ENCODE data around the gene SH3BGRL3.
"Not testable (repeated sequence)": the region's sequence is repeated elsewhere in the genome, so short reads cannot be mapped to it uniquely, and the experiment has no call there.

The SH3BGRL3 gene

GRCh38 chr1:26279456-26280332 lies at the start of gene SH3BGRL3:
Gene SH3BGRL3, plus strand, starts transcription at chr1:26280086. Its CDS starts 70 bp downstream, at chr1:26280156.
- peak; percentile 87 for DNase-seq

- not testable (repeated sequence) for DNase-seq
Measured at GRCh38 chr1:26230682-26231081, 49.2 kb upstream of the SH3BGRL3 start.

GRCh38 chr1:26233903-26234643 lies 45.8 kb upstream of the SH3BGRL3 start, which contains the start of gene CEP85:
Gene CEP85, plus strand, starts transcription at chr1:26234200. Its CDS starts 5,584 bp downstream, at chr1:26239784.
- DNase-seq = peak; percentile 97

GRCh38 chr1:26234644-26235370 lies 45.1 kb upstream of the SH3BGRL3 start:
- peak; percentile 33 for DNase-seq

- no peak for DNase-seq
Measured at GRCh38 chr1:26237230-26237966, 42.5 kb upstream of the SH3BGRL3 start.

- peak; percentile 10 for DNase-seq
Measured at GRCh38 chr1:26239936-26240335, 40.0 kb upstream of the SH3BGRL3 start.

- no peak for DNase-seq
Measured at GRCh38 chr1:26252718-26253117, 27.2 kb upstream of the SH3BGRL3 start.

GRCh38 chr1:26254404-26254803 lies 25.5 kb upstream of the SH3BGRL3 start:
- DNase-seq = no peak

- DNase-seq = no peak
Measured at GRCh38 chr1:26257222-26257621, 22.7 kb upstream of the SH3BGRL3 start.

- DNase-seq = no peak
Measured at GRCh38 chr1:26259005-26259404, 20.9 kb upstream of the SH3BGRL3 start.

- DNase-seq = no peak
Measured at GRCh38 chr1:26259578-26259977, 20.3 kb upstream of the SH3BGRL3 start.

GRCh38 chr1:26263212-26263611 lies 16.7 kb upstream of the SH3BGRL3 start:
- DNase-seq = no peak

- no peak for DNase-seq
Measured at GRCh38 chr1:26265405-26265804, 14.5 kb upstream of the SH3BGRL3 start.

GRCh38 chr1:26268290-26269197 lies 11.3 kb upstream of the SH3BGRL3 start:
- DNase-seq = no peak

GRCh38 chr1:26269198-26269550 lies 10.7 kb upstream of the SH3BGRL3 start:
- no peak for DNase-seq

- DNase-seq = peak; percentile 42
Measured at GRCh38 chr1:26274801-26275425, 5.0 kb upstream of the SH3BGRL3 start.

- peak; percentile 95 for DNase-seq
Measured at GRCh38 chr1:26275580-26276431, 4.1 kb upstream of the SH3BGRL3 start.

- DNase-seq = no peak
Measured at GRCh38 chr1:26276432-26276838, 3.5 kb upstream of the SH3BGRL3 start.

- no peak for DNase-seq
Measured at GRCh38 chr1:26277261-26277661, 2.6 kb upstream of the SH3BGRL3 start.

GRCh38 chr1:26277719-26278118 lies 2.2 kb upstream of the SH3BGRL3 start:
- no peak for DNase-seq

Measured in fibroblast of skin of right biceps (primary cell).